ENCODE results near the gene ALX4.

Gene ALX4

DNA sequence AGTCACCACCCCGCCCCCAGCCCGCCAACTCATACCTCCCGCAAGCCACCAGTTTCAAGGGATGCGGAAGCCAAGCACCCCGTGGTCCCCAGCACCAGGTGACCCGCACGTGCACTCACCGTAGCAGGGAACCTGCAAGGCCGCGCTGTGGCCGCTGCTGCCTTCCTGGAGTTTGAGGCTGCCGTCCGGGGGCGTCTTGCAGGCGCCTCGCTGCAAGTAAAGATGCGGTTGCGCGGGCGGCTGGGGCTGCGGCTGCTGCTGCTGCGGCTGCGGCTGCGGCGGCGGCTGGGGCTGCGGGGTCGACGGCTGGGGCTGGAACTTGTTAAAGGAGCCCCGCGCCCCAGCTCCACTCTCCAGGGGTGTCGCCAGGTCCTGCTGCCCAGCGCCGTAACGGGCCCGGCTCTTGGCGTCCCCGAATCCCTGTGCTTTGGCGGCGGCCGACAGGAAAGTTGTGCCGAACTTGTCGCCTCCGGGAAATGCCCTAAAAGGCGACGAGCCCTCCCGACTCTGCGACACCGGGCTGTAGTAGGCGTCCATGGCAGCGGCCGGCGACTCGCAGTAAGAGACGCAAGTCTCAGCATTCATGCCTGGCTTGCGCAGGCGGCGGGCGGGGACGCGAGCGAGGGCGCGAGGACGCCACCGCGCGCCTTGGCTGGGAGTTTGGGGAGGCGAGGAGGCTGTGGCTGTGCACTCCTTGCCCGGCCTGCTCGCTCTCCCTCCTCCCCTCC, at the start of gene ALX4:
ALX4 (minus strand) TSS at position 662 of the 728 bp plus-strand sequence; CDS start at position 585, 77 bp downstream.
- DNase-seq (ENCODE audit: low read depth in 1 of 2, low spot score in 1 of 2), result no peak

DNA sequence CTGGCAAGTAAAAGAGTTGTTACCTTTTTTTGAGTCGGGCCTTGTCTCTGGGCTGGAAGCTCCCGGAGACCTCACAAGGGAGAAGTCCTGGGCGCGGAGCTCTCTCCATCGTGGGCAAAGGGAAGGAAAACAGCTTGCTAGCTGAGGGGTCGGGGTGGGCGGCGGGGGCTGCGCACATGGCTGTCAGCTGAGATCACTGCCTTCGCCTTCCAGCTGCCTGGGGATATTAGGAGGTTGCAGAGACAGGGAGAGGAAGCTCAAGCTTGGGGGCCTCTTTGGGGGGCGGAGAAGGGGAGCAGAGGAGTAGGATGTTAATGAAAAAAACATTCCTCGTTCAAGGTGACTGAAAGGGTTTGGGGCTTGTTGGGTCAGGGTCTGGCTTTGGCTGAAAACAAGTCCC, 49.2 kb upstream of the ALX4 start:
- no peak for DNase-seq (ENCODE audit: low read depth in 1 of 2, low spot score in 1 of 2)

DNA sequence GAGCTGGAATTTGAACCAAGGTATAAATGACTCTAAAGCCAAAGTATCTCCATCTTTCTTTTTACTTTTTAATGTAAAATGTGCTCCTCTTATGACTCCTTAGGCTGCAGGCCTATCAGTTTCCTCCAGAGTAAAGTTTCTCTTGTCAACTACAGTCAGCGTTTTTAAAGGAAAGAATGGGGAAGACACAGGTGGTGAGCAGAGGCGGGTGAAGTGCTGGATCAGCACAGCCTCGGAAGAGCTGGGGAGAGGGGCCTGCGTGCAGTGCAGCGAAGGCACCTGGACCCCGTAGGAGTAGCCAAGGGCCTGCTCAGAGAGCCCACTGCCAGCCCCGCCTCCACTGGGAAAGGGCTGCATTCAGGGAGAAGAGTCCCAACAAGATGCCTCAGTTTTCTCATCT, 48.8 kb upstream of the ALX4 start:
- no peak for DNase-seq (ENCODE audit: low read depth in 1 of 2, low spot score in 1 of 2)

- no peak for DNase-seq (ENCODE audit: low read depth in 1 of 2, low spot score in 1 of 2)
These were observed 47.8 kb upstream of the ALX4 start for GRCh38 chr11:44357711-44358110.

DNA sequence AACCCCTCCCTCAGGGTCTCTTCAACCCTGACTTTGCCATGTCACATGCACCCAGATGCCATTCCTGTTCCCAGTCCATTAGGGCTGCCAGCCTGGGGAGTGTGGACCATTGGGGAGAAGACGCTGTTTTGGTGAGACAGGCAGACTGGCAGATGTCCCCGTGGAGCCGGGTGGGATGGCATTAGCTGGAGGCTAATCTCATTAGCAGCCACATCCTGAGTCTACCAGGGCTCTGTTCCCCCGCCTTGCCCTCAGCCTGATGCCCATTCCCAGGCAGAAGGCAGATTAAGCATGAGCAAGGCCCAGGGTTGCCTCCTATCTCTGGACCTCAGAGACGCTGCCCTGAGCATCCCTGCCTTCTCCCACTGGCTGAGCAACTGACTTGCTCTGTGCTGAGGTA, 46.4 kb upstream of the ALX4 start:
- DNase-seq (ENCODE audit: low read depth in 1 of 2, low spot score in 1 of 2), result no peak

DNA sequence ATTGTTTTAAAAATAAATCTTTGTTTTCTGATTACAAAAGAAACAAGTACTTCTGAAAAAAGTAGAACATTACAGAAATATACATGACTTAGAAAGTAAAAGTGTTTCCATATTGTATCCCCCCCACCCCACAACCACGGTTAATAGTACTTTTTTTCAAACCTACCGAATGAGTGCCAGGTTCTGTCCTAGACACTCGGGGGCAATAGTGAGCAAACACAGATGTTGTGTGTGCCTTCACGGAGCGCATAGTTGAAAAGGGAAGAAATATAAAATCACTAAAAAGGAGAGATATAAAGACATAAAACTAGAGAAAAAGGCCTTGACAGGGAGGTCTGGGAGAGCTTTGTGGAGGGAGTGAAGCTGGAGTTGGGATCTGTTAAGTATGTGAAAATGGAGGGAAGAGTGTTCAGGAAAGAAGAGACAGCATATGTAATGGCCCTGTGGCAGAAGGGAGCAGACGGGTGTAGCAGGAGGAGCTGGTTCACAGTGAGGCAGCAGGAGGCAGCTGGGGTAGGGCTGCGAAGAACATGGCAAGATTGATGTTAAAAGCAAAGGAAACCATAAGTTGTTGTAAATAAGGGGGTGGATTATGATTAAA, 42.1 kb upstream of the ALX4 start:
- no peak for DNase-seq (ENCODE audit: low read depth in 1 of 2, low spot score in 1 of 2)

GRCh38 chr11:44351006-44351660, 41.2 kb upstream of the ALX4 start:
- no peak for DNase-seq (ENCODE audit: low read depth in 1 of 2, low spot score in 1 of 2)

DNA sequence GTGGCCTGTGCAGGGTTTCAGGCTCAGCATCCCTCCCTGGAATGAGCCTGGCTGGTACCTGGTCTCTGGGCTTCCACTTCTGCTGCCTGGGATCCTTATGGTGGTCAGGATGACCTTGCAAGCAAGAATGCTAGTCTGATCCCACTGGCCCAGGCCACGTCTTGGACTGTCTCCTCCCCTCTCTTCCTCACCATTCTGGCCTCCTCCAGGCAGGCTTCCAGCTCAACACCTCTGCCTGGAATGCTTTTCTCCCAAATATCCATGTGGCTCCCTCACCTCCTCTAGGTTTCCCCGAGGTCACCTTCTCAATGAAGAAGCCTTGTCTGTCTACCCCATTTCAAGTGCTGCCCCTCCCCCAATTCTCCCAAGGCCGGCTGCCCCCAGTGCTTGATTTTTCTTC, 39.4 kb upstream of the ALX4 start:
- no peak for DNase-seq (ENCODE audit: low read depth in 1 of 2, low spot score in 1 of 2)

GRCh38 chr11:44348721-44349120, 38.8 kb upstream of the ALX4 start:
- DNase-seq (ENCODE audit: low read depth in 1 of 2, low spot score in 1 of 2), result no peak

DNA sequence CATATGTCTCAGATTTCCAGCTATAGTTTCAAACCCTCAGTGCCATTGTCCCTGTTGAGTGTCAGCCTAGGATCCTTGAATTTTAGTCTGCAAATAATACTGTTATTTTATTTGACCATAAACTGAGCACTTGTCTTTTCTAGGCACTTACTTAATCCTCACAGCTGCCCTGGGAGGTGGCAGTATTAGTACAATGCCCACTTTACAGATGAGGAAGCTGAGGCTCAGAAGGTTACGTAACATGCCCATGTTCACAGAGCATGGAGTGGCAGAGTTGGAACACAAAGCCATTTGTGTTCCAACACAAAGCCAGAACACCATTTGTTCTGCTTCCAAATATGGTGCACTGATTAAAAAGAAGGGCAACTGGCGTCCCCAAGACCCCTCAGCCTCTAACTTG, 38.2 kb upstream of the ALX4 start:
- DNase-seq (ENCODE audit: low read depth in 1 of 2, low spot score in 1 of 2), result no peak

GRCh38 chr11:44347538-44347937, 37.6 kb upstream of the ALX4 start:
- DNase-seq (ENCODE audit: low read depth in 1 of 2, low spot score in 1 of 2), result no peak

- no peak for DNase-seq (ENCODE audit: low read depth in 1 of 2, low spot score in 1 of 2)
These were observed 37.0 kb upstream of the ALX4 start for GRCh38 chr11:44346983-44347382.

- DNase-seq (ENCODE audit: low read depth in 1 of 2, low spot score in 1 of 2), result no peak
These were observed 35.8 kb upstream of the ALX4 start for GRCh38 chr11:44345781-44346180.

DNA sequence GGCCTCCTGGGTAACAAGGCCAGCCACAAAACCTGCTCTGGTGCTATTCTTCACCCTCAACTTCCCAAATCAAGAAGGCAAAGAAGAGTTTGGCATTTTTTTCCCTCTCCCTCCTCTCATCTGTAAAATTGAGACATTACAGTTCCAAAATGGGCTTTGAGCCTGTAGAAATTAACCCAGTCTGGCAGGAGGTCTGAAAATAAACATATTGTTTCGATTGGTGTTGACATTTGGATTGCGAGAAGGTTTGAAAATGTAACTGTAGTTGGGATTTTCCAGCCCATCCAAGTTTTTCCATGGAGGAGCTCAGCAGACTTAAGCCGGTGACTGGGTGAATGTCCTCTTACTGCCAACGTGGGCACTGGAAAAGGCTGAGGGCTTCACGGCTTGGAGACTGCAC, 35.0 kb upstream of the ALX4 start:
- DNase-seq (ENCODE audit: low read depth in 1 of 2, low spot score in 1 of 2), result no peak

- DNase-seq (ENCODE audit: low read depth in 1 of 2, low spot score in 1 of 2), result no peak
These were observed 34.5 kb upstream of the ALX4 start for GRCh38 chr11:44344423-44344820.

DNA sequence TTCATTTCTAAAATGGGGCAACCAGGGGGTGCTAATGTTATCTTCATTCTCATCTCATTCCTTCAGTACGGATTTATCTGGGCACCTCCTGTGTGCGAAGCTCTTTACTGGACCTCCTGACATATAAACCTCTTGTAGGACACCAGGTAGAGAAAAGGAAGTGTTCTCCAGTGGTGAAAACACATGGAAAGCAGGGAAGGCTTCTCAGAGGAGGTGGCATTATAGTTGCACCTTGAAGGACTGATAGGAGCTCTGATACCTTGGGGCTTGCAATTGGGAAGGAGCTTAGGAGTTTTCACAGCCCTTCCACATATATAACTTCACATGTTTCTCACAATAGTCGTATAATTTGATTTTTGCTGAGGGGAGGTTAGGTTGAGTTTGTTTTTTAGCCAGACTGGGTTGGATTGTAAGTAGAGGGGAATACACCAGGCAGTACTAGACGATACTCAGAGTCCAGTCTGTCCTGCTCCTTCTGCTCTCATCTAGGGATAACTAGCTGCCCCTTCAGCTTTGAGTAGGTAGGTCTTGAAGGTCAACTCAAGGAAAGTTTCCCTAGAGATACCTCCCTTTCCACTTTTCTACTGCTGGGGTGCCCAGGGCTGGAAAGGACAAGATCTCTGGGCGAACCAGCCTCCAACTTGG, 34.0 kb upstream of the ALX4 start:
- DNase-seq (ENCODE audit: low read depth in 1 of 2, low spot score in 1 of 2), result no peak

- DNase-seq (ENCODE audit: low read depth in 1 of 2, low spot score in 1 of 2), result no peak
These were observed 32.7 kb upstream of the ALX4 start for GRCh38 chr11:44342616-44343015.

- DNase-seq (ENCODE audit: low read depth in 1 of 2, low spot score in 1 of 2), result no peak
These were observed 30.7 kb upstream of the ALX4 start for GRCh38 chr11:44340656-44341055.

GRCh38 chr11:44339530-44339883, 29.6 kb upstream of the ALX4 start:
- DNase-seq (ENCODE audit: low read depth in 1 of 2, low spot score in 1 of 2), result no peak

GRCh38 chr11:44338698-44339529, 29.0 kb upstream of the ALX4 start:
- DNase-seq (ENCODE audit: low read depth in 1 of 2, low spot score in 1 of 2), result no peak

DNA sequence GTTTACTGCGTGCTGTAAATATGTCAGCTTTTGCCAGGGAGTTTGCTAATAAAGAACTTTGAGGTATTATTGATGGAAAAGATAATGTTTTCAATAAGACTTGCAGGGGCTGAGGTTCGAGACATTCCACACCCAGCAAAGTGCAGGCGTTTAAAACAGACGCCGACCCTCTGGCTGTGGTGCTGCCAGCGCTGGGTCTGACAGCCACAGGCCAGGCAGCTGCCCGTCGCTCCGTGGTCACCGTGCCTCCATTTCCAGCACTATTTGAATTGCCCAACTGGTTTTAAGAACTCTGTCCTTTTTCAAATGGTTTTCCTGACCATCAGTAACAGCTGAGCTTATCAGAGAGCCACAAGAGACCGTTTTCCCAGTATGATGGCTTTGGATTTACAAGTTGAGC, 28.1 kb upstream of the ALX4 start:
- DNase-seq (ENCODE audit: low read depth in 1 of 2, low spot score in 1 of 2), result no peak
